Measurements from ENCODE around the gene TMEM54. TPM values are rescaled to one million over a fixed set of nuclear protein-coding genes. Genes with fewer than 3 reads are reported as not detected.

The TMEM54 gene
- total and polyA plus RNA-seq, 2 of the 13 experiments (the other 11 are each of a cell fraction or from before 2014, with no cell fraction given): 2.5 to 2.9 TPM

DNA sequence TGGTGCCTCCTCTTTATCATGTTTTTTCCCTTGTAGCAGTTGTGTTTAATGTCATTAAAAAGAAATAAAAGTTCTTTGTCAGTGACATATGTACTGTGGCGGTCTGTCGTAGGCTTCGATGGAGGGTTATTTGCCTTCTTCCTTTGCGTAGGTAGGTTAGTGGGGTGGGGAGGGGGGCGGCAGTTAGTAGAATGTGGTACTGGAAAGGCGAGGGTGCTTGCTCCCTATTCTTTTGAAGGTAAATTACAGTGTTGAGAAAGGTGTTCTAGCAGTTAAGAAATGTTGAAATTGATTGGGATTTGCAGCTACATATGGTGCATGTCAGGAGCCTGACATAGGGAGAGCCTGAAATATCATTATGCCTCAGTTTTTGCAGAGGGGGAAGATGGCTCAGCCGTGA is 42.4 kb downstream of the TMEM54 start:
- 96% methylated on average over 7 of the region's 7 CpGs for WGBS (ENCODE audit: low lambda C conversion rate)
- Histone ChIP-seq H3K79me2 (ENCODE audit: insufficient read depth, low read length) (no peaks in the 10 kb centered on the region), H3K4me3 (replicated peaks in 1 of 3; ENCODE audit: insufficient read depth in 1 of 3, low read depth in 2 of 3, low read length in 3 of 3) (no peak overlapping the region), H3K27me3 (ENCODE audit: control insufficient read depth in 1 of 2, insufficient read depth in 2 of 2, low read length in 2 of 2) (no peaks in the 10 kb centered on the region), H3K27ac (ENCODE audit: extremely low read length, insufficient read depth, low read length) (no peak overlapping the region), H3K9me3 (ENCODE audit: low read length) (no peaks in the 10 kb centered on the region), H3K36me3 (replicated peaks in 1 of 2; ENCODE audit: control insufficient read depth in 1 of 2, insufficient read depth in 2 of 2, low read length in 2 of 2) (peaks cover 1 to 31% of the 10 kb centered on the region in 2 experiments; a peak in 3 of 5 replicates), H4K20me1 (ENCODE audit: insufficient read depth, low read length) (no peaks in the 10 kb centered on the region), H3K9ac (ENCODE audit: insufficient read depth, low read depth, low read length) (no peak overlapping the region), H3K4me1 (ENCODE audit: insufficient read depth, low read length) (peaks cover 8% of the 10 kb centered on the region; the same call in 1 of the 2 replicates), H3K4me2 (ENCODE audit: low read depth, low read length) (no peak overlapping the region), H2AFZ (ENCODE audit: low read length) (no peak overlapping the region)
- intact Hi-C loops (cut with micrococcal nuclease; ENCODE audit: unreplicated experiment): no loop called here
- ATAC-seq (no peak), FAIRE-seq (no peak), DNase-seq (ENCODE audit: low spot score) (no peak)
- CTCF ChIA-PET (ENCODE audit: low intra/inter-chr PET ratio, low total read pairs): no interaction called here
- POLR2A ChIA-PET: no interaction called here
- in situ Hi-C loops (cut with HindIII; ENCODE audit: extremely low pct_ligation_motif_present, low pct_unique_long_range_greater_than_20kb): no loop called here
- TF ChIP-seq ZNF558 (CRISPR knock-in tag; IDR thresholded peaks at IDR 0.05; ENCODE audit: borderline replicate concordance): no peak
- no peak for TF ChIP-seq SMC3 (IDR thresholded peaks at IDR 0.05; ENCODE audit: low read length)
- TF ChIP-seq, protein P1, sequence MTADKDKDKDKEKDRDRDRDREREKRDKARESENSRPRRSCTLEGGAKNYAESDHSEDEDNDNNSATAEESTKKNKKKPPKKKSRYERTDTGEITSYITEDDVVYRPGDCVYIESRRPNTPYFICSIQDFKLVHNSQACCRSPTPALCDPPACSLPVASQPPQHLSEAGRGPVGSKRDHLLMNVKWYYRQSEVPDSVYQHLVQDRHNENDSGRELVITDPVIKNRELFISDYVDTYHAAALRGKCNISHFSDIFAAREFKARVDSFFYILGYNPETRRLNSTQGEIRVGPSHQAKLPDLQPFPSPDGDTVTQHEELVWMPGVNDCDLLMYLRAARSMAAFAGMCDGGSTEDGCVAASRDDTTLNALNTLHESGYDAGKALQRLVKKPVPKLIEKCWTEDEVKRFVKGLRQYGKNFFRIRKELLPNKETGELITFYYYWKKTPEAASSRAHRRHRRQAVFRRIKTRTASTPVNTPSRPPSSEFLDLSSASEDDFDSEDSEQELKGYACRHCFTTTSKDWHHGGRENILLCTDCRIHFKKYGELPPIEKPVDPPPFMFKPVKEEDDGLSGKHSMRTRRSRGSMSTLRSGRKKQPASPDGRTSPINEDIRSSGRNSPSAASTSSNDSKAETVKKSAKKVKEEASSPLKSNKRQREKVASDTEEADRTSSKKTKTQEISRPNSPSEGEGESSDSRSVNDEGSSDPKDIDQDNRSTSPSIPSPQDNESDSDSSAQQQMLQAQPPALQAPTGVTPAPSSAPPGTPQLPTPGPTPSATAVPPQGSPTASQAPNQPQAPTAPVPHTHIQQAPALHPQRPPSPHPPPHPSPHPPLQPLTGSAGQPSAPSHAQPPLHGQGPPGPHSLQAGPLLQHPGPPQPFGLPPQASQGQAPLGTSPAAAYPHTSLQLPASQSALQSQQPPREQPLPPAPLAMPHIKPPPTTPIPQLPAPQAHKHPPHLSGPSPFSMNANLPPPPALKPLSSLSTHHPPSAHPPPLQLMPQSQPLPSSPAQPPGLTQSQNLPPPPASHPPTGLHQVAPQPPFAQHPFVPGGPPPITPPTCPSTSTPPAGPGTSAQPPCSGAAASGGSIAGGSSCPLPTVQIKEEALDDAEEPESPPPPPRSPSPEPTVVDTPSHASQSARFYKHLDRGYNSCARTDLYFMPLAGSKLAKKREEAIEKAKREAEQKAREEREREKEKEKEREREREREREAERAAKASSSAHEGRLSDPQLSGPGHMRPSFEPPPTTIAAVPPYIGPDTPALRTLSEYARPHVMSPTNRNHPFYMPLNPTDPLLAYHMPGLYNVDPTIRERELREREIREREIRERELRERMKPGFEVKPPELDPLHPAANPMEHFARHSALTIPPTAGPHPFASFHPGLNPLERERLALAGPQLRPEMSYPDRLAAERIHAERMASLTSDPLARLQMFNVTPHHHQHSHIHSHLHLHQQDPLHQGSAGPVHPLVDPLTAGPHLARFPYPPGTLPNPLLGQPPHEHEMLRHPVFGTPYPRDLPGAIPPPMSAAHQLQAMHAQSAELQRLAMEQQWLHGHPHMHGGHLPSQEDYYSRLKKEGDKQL (CRISPR knock-in tag; IDR thresholded peaks at IDR 0.05; ENCODE audit: low read depth): no peak
- TF ChIP-seq FOXC1 (CRISPR knock-in tag; IDR thresholded peaks at IDR 0.05; ENCODE audit: borderline replicate concordance): no peak
- TF ChIP-seq TARDBP (CRISPR knock-in tag; IDR thresholded peaks at IDR 0.05): no peak
- no peak for TF ChIP-seq ZNF562 (CRISPR knock-in tag; IDR thresholded peaks at IDR 0.05; ENCODE audit: borderline replicate concordance)
- TF ChIP-seq ZFP41 (CRISPR knock-in tag; IDR thresholded peaks at IDR 0.05; ENCODE audit: borderline replicate concordance): no peak
- TF ChIP-seq SNRNP70 (IDR thresholded peaks at IDR 0.05; ENCODE audit: low read depth, low read length): no peak
- TF ChIP-seq ZBTB8A (CRISPR knock-in tag; IDR thresholded peaks at IDR 0.05; ENCODE audit: borderline replicate concordance, low read depth): no peak
- BruUV-seq (replicated peaks): no TSS peak
